T-helper 1 cell treated with Interleukin-12 subunit alpha and Interleukin-12 subunit beta and Interleukin-4 antibody, amounts not matched to agents 30 ng/mL and 1 ng/mL, for 36 hours (primary cell): Measurements from ENCODE around the gene FREM1. TPM values are rescaled to one million over a fixed set of nuclear protein-coding genes. Genes with fewer than 3 reads are reported as not detected.

ENCODE experiments used
- intact Hi-C: fragments of 100-400 bp; cut with micrococcal nuclease; formaldehyde crosslinking; loops from one replicate; pipeline ENCODE4 v1.15.1; 2024
- total RNA-seq: library from RNA; stranded (reverse); gene quantifications from 2 replicates; pipeline ENCODE4 v1.2.3, GENCODE V29; 2022

FREM1 gene
- total RNA-seq, 1 donor from 2014 or later: 0.02 TPM

DNA sequence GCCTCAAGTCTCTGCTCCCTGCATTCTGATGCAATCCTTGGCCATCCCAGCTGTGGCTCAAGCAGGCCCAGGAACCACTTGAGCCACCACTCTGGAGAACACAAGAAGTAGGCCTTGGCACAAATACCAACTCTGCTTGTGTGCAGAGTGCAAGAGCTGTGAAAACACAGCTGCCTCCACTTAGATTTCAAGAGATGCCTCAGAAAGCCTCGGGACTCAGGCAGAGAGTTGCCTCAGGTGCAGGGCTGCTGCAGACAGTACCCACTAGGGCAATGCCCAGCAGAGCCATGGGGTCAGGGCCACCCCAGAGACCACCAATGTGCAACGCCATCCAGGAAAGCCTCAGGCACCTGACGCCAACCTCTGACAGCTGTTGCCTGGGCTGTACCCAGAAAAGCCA, 82.4 kb downstream of the FREM1 start:
- intact Hi-C loops: no loop called here

DNA sequence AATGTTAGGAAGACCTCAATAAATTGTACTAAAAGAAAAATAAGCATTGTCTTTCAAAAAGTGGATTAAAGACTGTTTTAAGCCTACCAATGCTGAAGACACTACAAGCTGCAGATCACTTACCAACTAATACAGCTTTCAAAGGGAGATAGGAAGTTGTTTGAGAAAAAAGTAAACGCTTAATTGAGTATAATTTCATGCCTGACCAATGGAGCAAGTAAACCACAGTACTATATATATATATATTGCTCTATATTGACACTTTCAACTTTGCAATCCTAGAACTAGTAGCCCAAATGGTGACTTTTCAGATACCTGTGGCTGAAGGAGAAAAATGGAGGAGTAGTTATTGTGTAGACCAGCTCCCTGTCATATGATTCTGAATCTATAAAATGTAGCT, 85.7 kb downstream of the FREM1 start:
- intact Hi-C loops: no loop called here

DNA sequence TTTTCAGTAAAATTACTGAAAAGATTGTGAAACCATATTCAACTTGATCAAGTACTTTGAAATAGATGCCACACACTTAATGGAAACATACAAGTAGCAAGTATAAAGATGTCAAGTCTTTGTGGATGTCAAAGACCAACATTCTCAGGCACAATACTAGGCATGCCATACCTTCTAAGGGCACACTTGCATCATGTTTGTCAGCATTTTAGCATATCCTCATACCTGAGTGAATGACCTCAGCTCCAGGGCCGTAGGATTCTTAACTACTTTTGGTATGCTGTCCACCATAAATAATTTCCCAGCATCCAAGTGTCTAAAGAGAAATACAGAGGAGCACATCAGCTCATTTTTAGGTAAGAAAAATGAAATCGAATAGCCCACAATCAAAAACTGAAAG, 86.4 kb downstream of the FREM1 start:
- intact Hi-C loops: no loop called here

DNA sequence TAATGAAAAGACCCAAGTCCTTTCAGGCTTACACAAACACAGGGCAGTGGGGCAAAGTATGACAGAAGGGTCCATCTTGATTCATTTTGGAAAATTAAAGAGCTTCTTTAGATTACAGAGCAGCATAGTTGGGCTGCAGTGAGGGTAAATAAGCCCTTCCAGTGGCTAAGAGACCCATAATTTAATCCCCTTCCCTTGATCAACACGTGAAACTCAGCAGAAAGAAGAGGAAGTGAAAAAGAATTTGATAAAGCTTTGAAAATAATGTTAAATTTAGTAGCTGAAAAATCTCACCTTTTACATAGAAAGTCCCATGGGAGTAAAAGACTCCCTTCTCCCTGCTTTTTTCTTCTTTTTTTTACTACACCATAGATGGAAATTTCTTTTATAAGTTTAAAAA, 87.6 kb downstream of the FREM1 start:
- intact Hi-C loops: no loop called here

DNA sequence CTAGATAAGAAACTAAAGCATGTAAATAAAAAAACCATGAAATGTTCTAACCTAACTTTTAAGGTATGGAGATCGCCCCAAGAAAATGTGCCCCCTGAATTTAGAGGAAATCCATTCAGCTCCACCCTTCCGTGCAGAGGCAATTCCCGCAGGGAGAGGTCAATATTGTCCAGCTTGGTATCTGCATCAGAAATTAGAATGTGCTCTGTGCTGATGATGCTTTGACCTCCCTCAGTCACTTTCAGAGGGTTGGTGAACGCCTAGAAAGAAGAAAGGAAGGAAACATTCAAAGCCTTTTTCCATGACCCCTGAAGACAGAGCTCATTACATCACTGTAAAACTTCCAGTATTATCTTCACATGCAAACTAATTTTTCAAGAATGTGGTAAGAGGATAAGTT, 91.0 kb downstream of the FREM1 start:
- intact Hi-C loops: no loop called here

DNA sequence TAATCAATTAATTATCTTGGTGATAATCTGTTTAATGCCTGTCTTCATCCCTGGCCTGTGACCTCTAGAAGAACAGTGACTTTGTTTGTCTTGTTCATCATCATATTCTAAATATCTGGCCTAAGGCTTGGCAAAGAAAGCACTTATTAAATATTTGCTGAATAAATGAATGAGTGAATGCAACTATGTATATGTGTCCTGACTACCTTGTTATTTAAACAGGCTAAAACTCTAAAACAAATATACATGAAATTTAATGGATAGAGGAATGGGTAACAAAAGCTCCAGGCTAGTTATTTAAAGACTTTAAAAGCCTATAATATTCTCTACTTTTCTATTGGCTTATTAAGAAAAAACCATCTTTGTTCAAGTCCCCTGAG, 96.0 kb downstream of the FREM1 start:
- intact Hi-C loops: no loop called here

DNA sequence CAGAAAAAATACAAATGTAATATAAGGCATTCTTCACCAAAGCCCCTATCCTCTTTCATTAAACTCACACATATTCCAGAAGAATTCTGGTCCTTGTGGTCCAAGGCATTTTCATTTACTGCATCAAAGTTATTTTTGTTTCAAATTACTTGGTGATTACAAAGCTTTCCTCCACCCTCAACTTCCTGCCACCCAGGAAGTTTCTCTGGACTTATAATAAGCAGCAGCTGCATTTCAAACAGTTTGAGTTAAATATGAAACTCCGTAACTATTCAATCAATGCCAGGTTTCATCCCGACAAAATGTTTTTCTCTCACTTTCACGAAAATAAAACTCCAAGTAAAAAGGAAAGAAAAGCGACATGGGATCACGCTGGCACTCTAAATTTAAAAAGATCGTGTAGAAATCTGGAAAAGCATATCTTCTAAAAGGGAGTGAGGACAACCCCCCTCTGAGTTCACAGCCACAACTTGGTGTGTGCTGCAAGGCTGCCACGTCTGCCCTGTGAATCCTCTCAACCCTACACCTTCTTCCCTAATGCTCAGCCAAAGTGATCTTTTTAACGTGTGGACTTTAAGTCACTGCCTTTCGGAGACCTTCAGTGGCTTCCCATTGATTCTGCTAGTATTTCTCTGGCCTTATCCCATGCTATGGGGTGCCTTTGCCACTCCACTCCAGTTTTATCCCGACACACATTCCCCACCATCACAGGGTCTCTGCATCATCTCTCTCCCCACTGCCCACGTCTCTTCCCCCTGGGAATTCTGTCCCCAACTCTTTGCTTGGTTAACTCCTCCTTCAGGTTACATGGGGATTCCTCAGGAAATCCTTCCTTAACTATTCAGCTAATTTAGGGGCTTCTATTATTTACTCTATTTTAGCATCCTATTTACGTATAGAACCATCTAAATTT, 96.6 kb downstream of the FREM1 start:
- intact Hi-C loops: no loop called here

DNA sequence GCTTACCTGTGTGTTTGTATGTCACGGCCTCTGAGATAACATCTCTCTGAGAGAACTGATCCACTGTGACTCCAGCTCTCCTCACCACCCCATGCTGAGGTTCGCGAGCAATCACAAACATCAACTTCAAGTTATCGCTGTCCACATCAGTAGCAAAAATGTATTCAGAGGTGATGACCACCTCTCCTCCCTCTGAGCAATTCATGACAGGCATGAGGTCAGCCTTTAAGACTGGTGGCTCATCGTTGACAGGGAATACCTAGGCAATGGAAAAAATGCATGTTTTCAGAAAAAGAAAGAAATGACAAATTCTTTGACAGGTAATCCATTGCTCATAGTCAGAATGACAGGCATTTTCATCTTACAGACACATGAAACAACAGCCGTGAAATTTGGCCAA, 97.4 kb downstream of the FREM1 start:
- intact Hi-C loops: no loop called here

DNA sequence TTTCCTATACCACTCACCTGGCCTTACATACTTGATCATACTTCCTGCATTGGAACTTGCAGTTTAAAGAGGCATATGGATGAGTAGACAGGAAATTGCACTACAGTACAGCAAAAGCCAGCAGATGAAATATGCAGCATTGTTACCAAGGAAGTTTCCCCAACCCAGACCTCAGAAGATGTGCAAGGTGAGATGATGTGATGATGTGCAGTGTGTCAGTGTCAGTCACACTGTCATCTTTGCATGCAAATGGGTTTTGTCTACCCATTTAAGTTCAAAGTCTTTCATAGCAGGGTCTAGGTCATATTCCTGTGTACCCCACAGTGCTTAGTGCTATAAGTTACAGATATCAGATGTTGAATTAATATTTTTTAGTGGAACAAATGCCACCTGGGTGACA, 98.4 kb downstream of the FREM1 start:
- intact Hi-C loops: no loop called here

DNA sequence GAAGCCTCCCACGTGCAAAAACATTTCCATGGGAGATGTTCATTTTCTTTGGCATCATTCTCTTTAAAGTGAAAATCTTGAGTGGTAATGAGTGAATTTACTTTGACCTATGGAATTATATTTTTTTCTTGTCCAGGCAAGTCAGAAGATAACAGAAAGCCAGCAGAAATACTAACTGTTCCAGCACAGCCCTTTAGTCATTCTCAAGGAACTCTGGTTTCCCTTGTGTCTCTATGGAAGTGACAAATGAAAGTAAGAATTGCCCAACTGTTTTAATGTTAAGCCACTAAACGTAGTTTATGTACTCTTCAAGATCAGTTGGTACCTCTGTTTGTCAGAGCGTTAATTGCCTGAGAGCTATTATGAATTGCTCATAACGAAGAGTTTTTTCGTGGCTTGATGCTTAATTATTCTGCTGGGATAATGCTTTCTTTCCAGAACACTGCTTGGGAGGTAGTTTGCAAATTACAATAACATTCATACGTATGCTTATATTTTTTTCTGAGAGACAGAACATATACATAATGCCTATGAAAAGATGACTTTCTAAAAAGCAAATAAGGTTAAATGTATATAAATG, 103.2 kb downstream of the FREM1 start:
- intact Hi-C loops: no loop called here

DNA sequence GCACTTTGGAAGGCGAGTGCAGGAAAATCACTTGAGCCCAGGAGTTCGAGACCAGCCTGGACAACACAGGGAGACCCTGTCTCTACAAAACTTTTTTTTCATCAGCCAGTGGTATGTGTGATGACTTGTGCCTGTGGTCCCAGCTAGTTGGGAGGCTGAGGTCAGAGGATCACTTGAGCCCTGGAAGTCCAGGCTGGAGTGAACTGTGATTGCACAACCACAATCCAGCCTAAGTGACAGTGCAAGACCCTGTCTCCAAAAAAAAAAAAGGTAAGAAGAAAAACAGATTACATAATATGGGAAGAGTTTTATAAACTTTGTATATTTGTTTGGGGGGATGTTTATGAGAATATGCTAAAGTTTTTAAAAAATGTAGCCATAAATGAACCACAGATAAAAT, 111.2 kb downstream of the FREM1 start:
- intact Hi-C loops: no loop called here

DNA sequence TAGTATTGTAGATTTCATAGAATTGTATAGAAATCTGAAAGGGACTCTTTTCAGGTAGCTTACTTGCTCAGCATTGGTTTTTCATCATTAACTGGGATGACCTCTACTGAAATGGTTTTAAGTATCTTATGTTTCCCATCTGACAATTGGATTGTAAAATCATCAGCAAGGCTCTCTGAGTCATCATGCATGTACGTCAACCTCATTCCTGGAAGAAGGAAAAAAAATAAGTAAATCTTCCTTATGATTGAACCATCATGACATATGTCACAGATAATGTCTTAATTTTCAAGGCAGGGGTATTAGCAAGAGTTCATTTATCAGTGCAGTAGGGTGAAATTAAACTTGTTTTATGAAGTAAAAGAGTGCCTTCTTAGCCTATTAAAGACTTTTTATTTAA, 112.8 kb downstream of the FREM1 start:
- intact Hi-C loops: no loop called here

DNA sequence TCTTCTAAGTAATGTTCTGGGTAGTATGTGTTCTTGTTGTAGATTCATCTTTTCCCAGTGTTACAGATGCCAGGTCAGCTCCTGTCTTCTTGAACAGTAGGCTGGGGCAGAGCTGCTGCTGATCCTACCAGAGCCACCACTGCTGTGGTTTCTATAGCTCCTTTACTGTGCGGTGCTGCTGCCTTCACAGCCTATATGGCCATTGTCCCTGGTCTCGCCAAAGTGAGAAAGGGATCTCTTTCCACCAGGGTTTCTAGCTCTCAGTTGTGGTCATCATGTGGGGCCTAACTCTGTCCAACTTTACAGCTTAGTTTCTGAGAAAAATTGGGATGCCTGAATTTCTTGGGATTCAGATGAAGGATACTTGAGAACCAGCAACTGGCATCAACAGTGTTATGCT, 116.8 kb downstream of the FREM1 start:
- intact Hi-C loops: no loop called here

DNA sequence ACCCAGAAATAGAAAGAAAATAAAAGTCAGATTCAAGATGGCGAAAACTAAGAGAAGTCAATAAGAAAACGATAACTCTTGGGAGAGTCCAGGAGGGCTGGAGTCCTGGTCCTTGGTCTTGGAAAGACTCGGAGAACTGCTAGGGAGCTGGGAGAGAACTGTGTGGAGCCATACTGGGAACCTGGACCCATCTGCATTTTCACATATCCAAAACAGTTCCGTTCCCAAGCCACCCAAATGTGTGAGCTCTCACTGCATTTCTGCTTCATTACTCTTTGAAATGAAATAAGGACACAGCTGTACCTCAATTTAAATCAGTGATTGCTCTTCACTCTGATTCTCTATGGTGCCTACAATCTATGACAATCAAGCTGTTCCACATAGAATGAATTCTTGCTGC, 119.6 kb downstream of the FREM1 start:
- intact Hi-C loops: no loop called here

DNA sequence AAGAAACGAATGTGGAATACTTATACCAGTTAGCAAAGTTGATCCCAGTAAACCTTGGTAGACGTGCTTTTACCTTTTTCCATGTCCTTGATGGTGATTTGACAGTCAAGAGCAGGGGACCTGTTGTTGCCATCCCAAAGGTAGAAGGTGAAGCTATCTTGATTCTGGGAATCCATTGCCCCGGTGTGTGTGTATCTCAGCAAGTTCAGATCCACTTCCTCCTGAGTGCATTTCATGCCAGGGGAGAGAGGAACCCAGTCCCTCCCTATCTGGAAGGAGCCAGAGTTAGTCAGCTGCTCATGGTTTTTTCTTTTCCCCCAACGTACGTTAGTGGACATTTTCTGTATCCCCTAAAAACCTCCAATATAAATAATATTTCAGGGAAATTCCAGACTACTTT, 121.4 kb downstream of the FREM1 start:
- intact Hi-C loops: no loop called here

DNA sequence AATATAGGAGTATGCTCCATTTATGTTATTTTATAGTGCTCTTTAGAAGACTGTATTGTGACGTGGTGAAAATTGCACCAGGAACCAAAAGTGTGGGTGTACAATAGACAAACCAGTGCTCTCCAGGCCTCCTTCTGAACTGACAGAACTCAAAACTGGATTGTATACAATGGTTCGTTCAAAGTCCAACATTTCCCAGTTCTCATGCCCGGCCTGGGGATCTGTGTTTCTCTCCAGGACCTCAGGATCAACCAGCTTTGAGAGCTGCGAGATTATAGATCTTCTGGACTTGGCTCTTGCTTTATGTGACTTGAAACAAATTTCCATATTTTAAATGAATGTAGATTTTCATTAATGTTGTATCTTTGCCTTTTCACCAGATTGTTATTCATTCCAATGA, 126.9 kb downstream of the FREM1 start:
- intact Hi-C loops: no loop called here

DNA sequence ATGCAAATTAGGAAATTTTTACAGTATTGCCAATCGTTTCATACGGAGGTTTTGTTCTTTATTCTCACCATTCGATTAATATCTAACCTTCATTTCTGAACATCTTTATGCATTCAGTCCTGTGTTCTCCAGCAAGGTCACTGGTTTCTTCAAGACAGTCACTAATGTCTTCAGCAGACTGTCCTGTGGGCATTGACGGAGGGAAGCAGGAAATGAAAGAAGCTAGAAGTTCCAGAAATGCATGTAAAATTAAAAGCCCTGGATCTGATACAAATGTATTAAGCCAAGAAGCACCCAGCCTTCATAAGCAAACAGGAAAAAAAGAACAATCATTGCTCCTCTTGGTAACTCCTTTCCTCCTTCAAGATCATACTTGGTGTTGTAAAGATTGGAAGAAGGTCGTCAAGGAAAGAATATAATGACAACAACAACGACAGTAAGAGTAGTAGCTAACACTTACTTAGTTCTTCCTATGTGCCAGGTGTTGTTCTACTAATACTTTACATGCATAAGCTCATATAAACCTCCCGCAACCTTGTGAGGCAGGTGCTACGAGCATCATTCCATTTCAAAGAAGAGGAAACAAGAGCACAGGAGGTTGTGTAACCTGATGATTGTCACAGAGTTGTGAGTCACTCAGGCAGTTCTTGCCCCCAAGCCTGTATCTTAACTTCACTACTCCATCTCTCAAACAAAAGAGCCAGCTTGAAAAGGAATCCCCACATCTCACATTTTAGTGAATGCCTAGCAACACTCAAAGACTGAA, 127.8 kb downstream of the FREM1 start:
- intact Hi-C loops: no loop called here

DNA sequence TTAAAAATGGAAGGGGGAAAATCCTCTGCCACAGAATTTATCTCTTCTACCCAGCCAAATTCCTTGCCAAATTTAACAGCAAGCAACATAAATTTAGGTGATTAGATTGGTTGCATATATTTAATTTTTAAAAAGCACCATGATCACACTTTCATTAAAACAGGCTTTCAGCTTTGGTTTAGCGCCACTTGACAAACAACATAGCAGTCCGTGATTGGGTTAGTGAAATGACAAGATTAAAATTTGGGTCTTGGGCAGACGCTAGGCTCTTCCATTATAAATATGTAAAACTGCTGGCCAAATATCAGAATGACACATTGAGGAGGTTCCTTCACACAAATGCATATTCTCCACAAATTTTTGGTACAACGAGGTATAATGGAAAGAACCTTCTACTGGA, 129.5 kb downstream of the FREM1 start:
- intact Hi-C loops: no loop called here

DNA sequence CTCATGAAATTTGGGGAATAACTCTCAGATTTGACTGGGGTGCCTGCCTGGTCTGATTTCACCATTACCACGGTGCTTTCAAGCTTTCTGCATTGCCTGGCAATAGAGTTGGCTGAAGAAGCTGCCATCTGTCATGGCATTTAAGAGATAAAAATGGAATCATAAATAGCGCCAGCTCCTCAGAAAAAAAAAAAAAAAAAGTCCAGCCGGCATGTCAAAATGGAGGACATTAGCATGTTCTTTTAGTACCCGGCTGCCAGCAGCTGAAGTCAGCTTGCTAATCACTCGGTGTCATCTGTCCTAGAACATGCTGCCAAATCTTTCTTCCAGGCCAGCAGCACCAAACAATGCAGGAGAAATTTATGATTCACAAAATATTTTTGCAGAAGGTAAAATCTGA, 130.0 kb downstream of the FREM1 start:
- intact Hi-C loops: no loop called here

DNA sequence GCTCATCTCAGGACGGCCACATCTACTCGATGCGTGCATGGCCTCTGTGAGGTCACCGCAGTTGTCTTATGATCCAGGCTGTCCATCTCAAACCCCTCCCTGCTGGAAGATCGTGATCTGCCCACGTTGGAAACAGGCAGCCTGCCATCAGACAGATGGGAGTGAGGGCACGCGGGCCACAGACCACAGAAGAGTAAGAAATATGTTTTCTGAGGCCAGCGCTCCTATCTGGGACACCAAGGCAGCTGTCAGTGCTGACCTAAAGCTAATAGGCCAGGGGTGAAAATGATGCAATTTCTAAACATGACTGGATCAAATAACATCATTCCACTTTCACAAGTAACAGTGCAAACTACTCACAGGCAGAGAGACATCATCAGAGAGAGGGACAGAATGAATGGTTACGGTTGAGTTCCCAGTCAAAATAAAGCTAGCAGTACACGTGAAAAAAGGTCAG, 130.6 kb downstream of the FREM1 start:
- intact Hi-C loops: no loop called here

DNA sequence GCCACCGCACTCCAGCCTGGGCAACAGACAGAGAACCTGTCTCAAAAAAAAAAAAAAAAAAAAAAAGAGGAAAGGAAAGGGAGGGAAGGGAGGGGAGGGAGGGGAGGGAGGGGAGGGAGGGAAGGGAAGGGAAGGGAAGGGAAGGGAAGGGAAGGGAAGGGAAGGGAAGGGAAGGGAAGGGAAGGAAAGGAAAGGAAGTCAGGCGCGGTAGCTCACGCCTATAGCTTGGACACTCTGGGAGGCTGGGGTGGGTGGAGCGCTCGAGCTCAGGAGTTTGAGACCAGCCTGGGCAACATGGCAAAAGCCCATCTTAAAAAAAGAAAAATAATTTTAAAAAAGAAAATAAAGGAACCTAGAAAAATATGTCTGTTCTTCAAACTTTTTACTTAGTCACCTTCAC, 131.7 kb downstream of the FREM1 start:
- intact Hi-C loops: no loop called here

DNA sequence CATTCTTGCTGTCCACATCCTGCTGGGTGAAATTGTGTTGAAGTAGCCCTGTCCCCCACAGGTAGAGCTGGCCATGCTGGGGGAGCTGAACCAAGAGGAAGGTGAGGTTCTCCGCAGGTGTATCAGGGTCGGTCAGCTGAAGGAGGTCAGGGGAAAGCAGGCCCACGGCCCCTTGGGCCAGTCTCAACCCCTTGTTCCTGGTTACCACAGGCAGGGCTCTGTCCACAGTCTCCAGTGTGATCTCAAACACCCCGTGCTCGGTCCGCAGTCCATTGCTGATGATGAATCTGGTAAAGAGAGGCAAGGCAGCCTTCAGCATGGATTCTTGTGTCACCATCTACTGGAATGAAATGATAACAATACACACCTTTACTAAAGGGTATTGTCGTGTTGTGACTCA, 134.3 kb downstream of the FREM1 start:
- intact Hi-C loops: no loop called here
